H9 (cell line): ENCODE measurements around the gene VEGFA. TPM values are rescaled to one million over a fixed set of nuclear protein-coding genes. Genes with fewer than 3 reads are reported as not detected.
A peak's percentile ranks its signal among the peaks of the same experiment; 100 is the strongest.

ENCODE experiments used
- DNase-seq: peaks from one replicate; pipeline ENCODE4 v3.0.0-alpha.2; 2017
- H2AFZ ChIP-seq: one replicate; pipeline ENCODE4 v1.6.1; 2013; ENCODE audit warnings: mild to moderate bottlenecking, low read length, control low read depth, moderate library complexity
- H2AK5ac ChIP-seq: 2 replicates; pipeline ENCODE4 v1.6.1; 2013; ENCODE audit warnings: low read length, control low read depth, mixed read lengths; ENCODE audit not compliant: insufficient read length
- H2BK120ac ChIP-seq: one replicate; pipeline ENCODE4 v1.6.1; 2013; ENCODE audit warnings: low read depth, mild to moderate bottlenecking, low read length, control low read depth, inconsistent platforms; ENCODE audit not compliant: poor library complexity, severe bottlenecking
- H2BK12ac ChIP-seq: 2 replicates; pipeline ENCODE4 v1.6.1; 2013; ENCODE audit warnings: low read length, control low read depth, mixed read lengths, low read depth; ENCODE audit not compliant: insufficient read length
- H2BK15ac ChIP-seq: 2 replicates; pipeline ENCODE4 v1.6.1; 2013; ENCODE audit warnings: low read depth, low read length, control low read depth
- H2BK20ac ChIP-seq: one replicate; pipeline ENCODE4 v1.6.1; 2013; ENCODE audit warnings: low read depth, mild to moderate bottlenecking, low read length, control low read depth, inconsistent platforms; ENCODE audit not compliant: poor library complexity, severe bottlenecking
- H2BK5ac ChIP-seq: 2 replicates; pipeline ENCODE4 v1.6.1; 2013; ENCODE audit warnings: low read length, control low read depth, mixed read lengths; ENCODE audit not compliant: insufficient read length
- H3K14ac ChIP-seq: 2 replicates; pipeline ENCODE4 v1.6.1; 2013; ENCODE audit warnings: low read length, control low read depth; ENCODE audit not compliant: insufficient read depth
- H3K18ac ChIP-seq: 2 replicates; pipeline ENCODE4 v1.6.1; 2013; ENCODE audit warnings: low read depth, mild to moderate bottlenecking, mixed read lengths, low read length, control low read depth; ENCODE audit not compliant: insufficient read length
- H3K23ac ChIP-seq: 2 replicates; pipeline ENCODE4 v1.6.1; 2013; ENCODE audit warnings: low read length, control low read depth, mixed read lengths, low read depth; ENCODE audit not compliant: insufficient read length
- H3K23me2 ChIP-seq: 2 replicates; pipeline ENCODE4 v1.6.1; 2013; ENCODE audit warnings: low read depth, mild to moderate bottlenecking, mixed read lengths, low read length, control low read depth; ENCODE audit not compliant: insufficient read length, poor library complexity, severe bottlenecking
- H3K27ac ChIP-seq: 2 replicates; pipeline ENCODE4 v1.5.1; 2013; ENCODE audit warnings: low read length, control low read depth, mixed read lengths, low read depth; ENCODE audit not compliant: insufficient read length
- H3K27me3 ChIP-seq: 2 replicates; pipeline ENCODE4 v1.6.1; 2013; ENCODE audit warnings: low read length, control low read depth, inconsistent platforms; ENCODE audit not compliant: insufficient read depth
- H3K4ac ChIP-seq: 2 replicates; pipeline ENCODE4 v1.6.1; 2013; ENCODE audit warnings: low read depth, mild to moderate bottlenecking, control low read depth, inconsistent platforms, low read length, moderate library complexity
- H3K4me1 ChIP-seq: 2 replicates; pipeline ENCODE4 v1.6.1; 2013; ENCODE audit warnings: low read length, control low read depth, inconsistent platforms; ENCODE audit not compliant: insufficient read depth
- H3K4me2 ChIP-seq: 2 replicates; pipeline ENCODE4 v1.6.1; 2013; ENCODE audit warnings: low read length, control low read depth, mixed read lengths; ENCODE audit not compliant: insufficient read length, insufficient read depth
- H3K56ac ChIP-seq: 2 replicates; pipeline ENCODE4 v1.6.1; 2013; ENCODE audit warnings: low read depth, mild to moderate bottlenecking, mixed read lengths, low read length, control low read depth; ENCODE audit not compliant: insufficient read length
- H3K79me1 ChIP-seq: 2 replicates; pipeline ENCODE4 v1.6.1; 2013; ENCODE audit warnings: low read depth, mild to moderate bottlenecking, moderate library complexity, low read length, control low read depth, inconsistent platforms; ENCODE audit not compliant: insufficient read depth, poor library complexity, severe bottlenecking
- H3K79me2 ChIP-seq: 2 replicates; pipeline ENCODE4 v1.6.1; 2013; ENCODE audit warnings: low read length, control low read depth, inconsistent platforms; ENCODE audit not compliant: insufficient read depth
- H3K9ac ChIP-seq: 2 replicates; pipeline ENCODE4 v1.6.1; 2013; ENCODE audit warnings: low read length, control low read depth, mixed read lengths; ENCODE audit not compliant: insufficient read length; ENCODE audit errors: extremely low read depth
- H3K9me3 ChIP-seq: one replicate; pipeline ENCODE4 v1.6.1; 2013; ENCODE audit warnings: low read depth, low read length, inconsistent platforms; ENCODE audit not compliant: control insufficient read depth
- H3T11ph ChIP-seq: one replicate; pipeline ENCODE4 v1.6.1; 2013; ENCODE audit warnings: mild to moderate bottlenecking, low read length, control low read depth, inconsistent platforms
- H4K20me1 ChIP-seq: one replicate; pipeline ENCODE4 v1.6.1; 2013; ENCODE audit not compliant: control insufficient read depth, insufficient read length, insufficient read depth
- H4K5ac ChIP-seq: 2 replicates; pipeline ENCODE4 v1.6.1; 2013; ENCODE audit warnings: low read depth, mild to moderate bottlenecking, mixed read lengths, low read length, control low read depth; ENCODE audit not compliant: insufficient read length
- H4K8ac ChIP-seq: replicated peaks from 2 replicates; pipeline ENCODE4 v1.6.1; 2013; ENCODE audit warnings: low read length, control low read depth, mixed read lengths, low read depth; ENCODE audit not compliant: insufficient read length
- H4K91ac ChIP-seq: 2 replicates; pipeline ENCODE4 v1.6.1; 2013; ENCODE audit warnings: low read depth, mild to moderate bottlenecking, moderate library complexity, mixed read lengths, low read length, control low read depth; ENCODE audit not compliant: insufficient read length
- H3K27ac Mint-ChIP-seq, 3 experiments: 2 replicates in 2 of 3; 3 replicates in 1 of 3; pipeline ENCODE4 v1.8.0; 2020 to 2021; ENCODE audit warnings: mixed read lengths in 3 of 3, mild to moderate bottlenecking in 1 of 3, moderate library complexity in 1 of 3
- H3K27me3 Mint-ChIP-seq: 2 replicates; pipeline ENCODE4 v1.8.0; 2021; ENCODE audit warnings: low read depth, mild to moderate bottlenecking, moderate library complexity, mixed read lengths
- H3K36me3 Mint-ChIP-seq, 3 experiments: 2 replicates in 2 of 3; 3 replicates in 1 of 3; pipeline ENCODE4 v1.8.0; 2020 to 2021; ENCODE audit warnings: low read depth in 3 of 3, mixed read lengths in 3 of 3; ENCODE audit not compliant: insufficient read depth in 1 of 3
- H3K4me1 Mint-ChIP-seq, 2 experiments: 2 replicates each; pipeline ENCODE4 v1.8.0; 2020; ENCODE audit warnings: mixed read lengths in 2 of 2
- H3K4me3 Mint-ChIP-seq, 2 experiments: 2 replicates in 1 of 2; 3 replicates in 1 of 2; pipeline ENCODE4 v1.8.0; 2020 to 2021; ENCODE audit warnings: mild to moderate bottlenecking in 2 of 2, mixed read lengths in 2 of 2, moderate library complexity in 1 of 2
- H3K9me3 Mint-ChIP-seq, 2 experiments: 2 replicates in 1 of 2; 3 replicates in 1 of 2; pipeline ENCODE4 v1.8.0; 2020; ENCODE audit warnings: mild to moderate bottlenecking in 2 of 2, mixed read lengths in 2 of 2, moderate library complexity in 1 of 2
- WGBS: extraction: QIAGEN DNeasy Blood & Tissue Kit; methylation state at CpG from one replicate; pipeline ENCODE4 v1.1.7; 2013; ENCODE audit warnings: missing lambda C conversion rate, low lambda C conversion rate, mixed read lengths; ENCODE audit not compliant: insufficient read length; ENCODE audit errors: extremely low coverage; 5-methylcytosine and 5-hydroxymethylcytosine counted together
- total RNA-seq: library from RNA; stranded (reverse); gene quantifications from 2 replicates; pipeline ENCODE4 v1.2.1, GENCODE V29; 2021
- TF ChIP-seq, protein P1 (sequence below): fragments of 200-600 bp; sonication (generic); conservative IDR thresholded peaks from 3 replicates; pipeline ENCODE4 v1.8.0; 2021; ENCODE audit warnings: antibody characterized with exemption, mild to moderate bottlenecking

VEGFA gene
- total RNA-seq, 1 experiment from 2014 or later: 47.9 TPM

DNA sequence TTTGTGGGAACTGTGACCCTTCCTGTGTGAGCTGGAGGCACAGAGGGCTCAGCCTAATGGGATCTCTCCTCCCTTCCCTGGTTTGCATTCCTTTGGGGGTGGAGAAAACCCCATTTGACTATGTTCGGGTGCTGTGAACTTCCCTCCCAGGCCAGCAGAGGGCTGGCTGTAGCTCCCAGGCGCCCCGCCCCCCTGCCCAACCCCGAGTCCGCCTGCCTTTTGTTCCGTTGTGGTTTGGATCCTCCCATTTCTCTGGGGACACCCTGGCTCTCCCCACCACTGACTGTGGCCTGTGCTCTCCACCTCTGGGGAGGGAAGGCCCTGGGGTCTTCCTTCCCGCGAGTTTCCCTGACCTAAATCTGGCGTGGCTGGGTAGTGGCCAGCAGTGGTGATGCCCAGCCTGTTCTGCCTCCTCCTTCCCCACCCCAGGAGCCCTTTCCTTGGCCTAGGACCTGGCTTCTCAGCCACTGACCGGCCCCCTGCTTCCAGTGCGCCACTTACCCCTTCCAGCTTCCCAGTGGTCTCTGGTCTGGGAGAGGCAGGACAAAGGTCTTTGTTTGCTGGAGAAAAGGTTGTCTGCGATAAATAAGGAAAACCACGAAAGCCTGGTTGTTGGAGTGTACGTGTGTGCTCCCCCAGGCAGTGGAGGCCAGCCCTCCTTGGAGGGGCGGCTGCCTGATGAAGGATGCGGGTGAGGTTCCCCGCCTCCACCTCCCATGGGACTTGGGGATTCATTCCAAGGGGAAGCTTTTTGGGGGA, 4.9 kb downstream of the VEGFA start:
- peaks cover 27 to 44% (median 36%) of the 10 kb centered on the region in 3 experiments for H3K36me3 Mint-ChIP-seq
- Histone ChIP-seq H3K4me2 (peak overlapping the region; percentile 2), H3K27me3 (no peaks in the 10 kb centered on the region), H3K9me3 (no peaks in the 10 kb centered on the region), H3K79me1 (no peaks in the 10 kb centered on the region), H3K23ac (no peak overlapping the region), H4K5ac (no peak overlapping the region), H3K18ac (no peak overlapping the region), H3T11ph (no peak overlapping the region), H3K4ac (no peak overlapping the region), H3K23me2 (peaks cover 15% of the 10 kb centered on the region), H3K14ac (no peak overlapping the region), H3K27ac (no peak overlapping the region), H2BK12ac (no peak overlapping the region), H2BK5ac (no peak overlapping the region), H2BK120ac (no peak overlapping the region), H2BK20ac (no peak overlapping the region), H2BK15ac (no peak overlapping the region), H3K56ac (no peak overlapping the region), H4K8ac (no peak overlapping the region), H2AK5ac (no peak overlapping the region), H3K79me2 (peaks cover 3% of the 10 kb centered on the region; the same call in 1 of the 2 replicates), H4K91ac (no peak overlapping the region), H4K20me1 (no peaks in the 10 kb centered on the region), H3K4me1 (peaks cover 5% of the 10 kb centered on the region; the same call in 1 of the 2 replicates), H2AFZ (no peak overlapping the region), H3K9ac (no peak overlapping the region)
- H3K27me3 Mint-ChIP-seq: no peaks in the 10 kb centered on the region
- peak overlapping the region; percentile 80 to 86 (median 86); a peak in 3 of 7 replicates for H3K27ac Mint-ChIP-seq
- H3K4me3 Mint-ChIP-seq: peak overlapping the region; percentile 41 to 94
- DNase-seq: peak; percentile 86
- TF ChIP-seq, protein P1, sequence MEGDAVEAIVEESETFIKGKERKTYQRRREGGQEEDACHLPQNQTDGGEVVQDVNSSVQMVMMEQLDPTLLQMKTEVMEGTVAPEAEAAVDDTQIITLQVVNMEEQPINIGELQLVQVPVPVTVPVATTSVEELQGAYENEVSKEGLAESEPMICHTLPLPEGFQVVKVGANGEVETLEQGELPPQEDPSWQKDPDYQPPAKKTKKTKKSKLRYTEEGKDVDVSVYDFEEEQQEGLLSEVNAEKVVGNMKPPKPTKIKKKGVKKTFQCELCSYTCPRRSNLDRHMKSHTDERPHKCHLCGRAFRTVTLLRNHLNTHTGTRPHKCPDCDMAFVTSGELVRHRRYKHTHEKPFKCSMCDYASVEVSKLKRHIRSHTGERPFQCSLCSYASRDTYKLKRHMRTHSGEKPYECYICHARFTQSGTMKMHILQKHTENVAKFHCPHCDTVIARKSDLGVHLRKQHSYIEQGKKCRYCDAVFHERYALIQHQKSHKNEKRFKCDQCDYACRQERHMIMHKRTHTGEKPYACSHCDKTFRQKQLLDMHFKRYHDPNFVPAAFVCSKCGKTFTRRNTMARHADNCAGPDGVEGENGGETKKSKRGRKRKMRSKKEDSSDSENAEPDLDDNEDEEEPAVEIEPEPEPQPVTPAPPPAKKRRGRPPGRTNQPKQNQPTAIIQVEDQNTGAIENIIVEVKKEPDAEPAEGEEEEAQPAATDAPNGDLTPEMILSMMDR: peak; percentile 89
- peaks cover 29 to 37% of the 10 kb centered on the region in 2 experiments for H3K4me1 Mint-ChIP-seq
- no peaks in the 10 kb centered on the region; a peak in 1 of 5 replicates for H3K9me3 Mint-ChIP-seq
- no CpG with 5 or more reads among the region's 17 CpGs for WGBS
